PC-3 (cell line): ENCODE measurements around the gene USP15. TPM values are rescaled to one million over a fixed set of nuclear protein-coding genes. Genes with fewer than 3 reads are reported as not detected.

Source experiments
- ATAC-seq: fragments of 200-7000 bp; cut with Tn5 transposase; 2 replicates; pipeline ENCODE4 v1.9.1; 2020; ENCODE audit warnings: mild to moderate bottlenecking, moderate library complexity
- BruUV-seq: library from RNA; stranded (reverse); fragments of 400-500 nt; replicated peaks from 2 replicates; lab custom pipeline; 2021; lab: Mats Ljungman, UMichigan
- CTCF ChIA-PET: fragments of 300-600 bp; sonication (Branson Sonifier 250); formaldehyde crosslinking; loops from one replicate; lab custom pipeline; 2022; ENCODE audit warnings: antibody characterized with exemption; lab: Charles Lee
- POLR2A ChIA-PET: fragments of 300-600 bp; sonication (Branson Sonifier 250); formaldehyde crosslinking; loops from one replicate; lab custom pipeline; 2022; ENCODE audit warnings: antibody characterized with exemption; ENCODE audit not compliant: unreplicated experiment; lab: Charles Lee
- DNase-seq: peaks from one replicate; pipeline ENCODE4 v3.0.0-alpha.2; 2015
- H2AFZ ChIP-seq: fragments of 300-600 bp; sonication (generic); 2 replicates; pipeline ENCODE4 v1.6.0; 2016; ENCODE audit warnings: antibody characterized with exemption, low read length
- H3F3A ChIP-seq: fragments of 300-600 bp; sonication (generic); one replicate; pipeline ENCODE4 v1.6.0; 2017; ENCODE audit warnings: antibody characterized with exemption, low read length, control low read depth, mild to moderate bottlenecking; ENCODE audit not compliant: unreplicated experiment
- H3K27ac ChIP-seq: fragments of 300-600 bp; sonication (generic); 2 replicates; pipeline ENCODE4 v1.5.1; 2016; ENCODE audit warnings: mild to moderate bottlenecking, low read length
- H3K27me3 ChIP-seq: fragments of 300-600 bp; sonication (generic); 2 replicates; pipeline ENCODE4 v1.6.1; 2016; ENCODE audit warnings: low read length, mixed read lengths
- H3K36me3 ChIP-seq: fragments of 300-600 bp; sonication (generic); 2 replicates; pipeline ENCODE4 v1.6.1; 2016; ENCODE audit warnings: low read depth, mixed run types, low read length, mixed read lengths
- H3K4me1 ChIP-seq: fragments of 300-600 bp; sonication (generic); 2 replicates; pipeline ENCODE4 v1.5.1; 2016; ENCODE audit warnings: low read length; ENCODE audit not compliant: insufficient read depth
- H3K4me2 ChIP-seq: fragments of 300-600 bp; sonication (generic); 2 replicates; pipeline ENCODE4 v1.6.0; 2016; ENCODE audit warnings: low read length
- H3K4me3 ChIP-seq: fragments of 300-600 bp; sonication (generic); 2 replicates; pipeline ENCODE4 v1.5.1; 2016; ENCODE audit warnings: mild to moderate bottlenecking, low read length, mixed read lengths
- H3K79me2 ChIP-seq: fragments of 300-600 bp; sonication (generic); 2 replicates; pipeline ENCODE4 v1.6.1; 2017; ENCODE audit warnings: low read length, mixed read lengths
- H3K9ac ChIP-seq: fragments of 300-600 bp; sonication (generic); 2 replicates; pipeline ENCODE4 v1.6.0; 2016; ENCODE audit warnings: mild to moderate bottlenecking, low read length
- H3K9me2 ChIP-seq: fragments of 300-600 bp; sonication (generic); replicated peaks from 2 replicates; pipeline ENCODE4 v1.6.1; 2016; ENCODE audit warnings: mixed run types, low read length, mixed read lengths
- H3K9me3 ChIP-seq: fragments of 300-600 bp; sonication (generic); 2 replicates; pipeline ENCODE4 v1.6.1; 2016; ENCODE audit warnings: low read length, mixed read lengths
- H4K20me1 ChIP-seq: fragments of 300-600 bp; sonication (generic); 2 replicates; pipeline ENCODE4 v1.6.1; 2016; ENCODE audit warnings: low read length, mixed read lengths
- CTCF ChIP-seq: fragments of 300-600 bp; sonication (generic); conservative IDR thresholded peaks from 2 replicates; pipeline ENCODE4 v1.5.1; 2017; ENCODE audit warnings: antibody characterized with exemption, low read depth, mild to moderate bottlenecking, low read length
- EZH2 ChIP-seq: fragments of 300-600 bp; sonication (generic); IDR thresholded peaks from one replicate; pipeline ENCODE4 v1.6.1; 2017; ENCODE audit warnings: antibody characterized with exemption, mild to moderate bottlenecking, low read length; ENCODE audit not compliant: unreplicated experiment
- EZH2phosphoT487 ChIP-seq: fragments of 300-600 bp; sonication (generic); IDR thresholded peaks from 2 replicates; pipeline ENCODE4 v1.6.1; 2018; ENCODE audit warnings: mild to moderate bottlenecking, antibody characterized with exemption, low read length, borderline replicate concordance
- intact Hi-C: fragments of 100-400 bp; cut with micrococcal nuclease; formaldehyde crosslinking; loops from 2 replicates; pipeline ENCODE4 v1.9.0; 2023
- total RNA-seq: library from RNA; depleted of rRNA; stranded (reverse); fragments of >200 nt; gene quantifications from 2 replicates; pipeline ENCODE4 v1.2.3, GENCODE V29; 2014

Gene USP15
- total RNA-seq, 1 experiment from 2014 or later: 46.1 TPM

- H3K79me2 ChIP-seq: peaks cover 45% of the 10 kb centered on the region
- H3K9ac ChIP-seq: peak overlapping the region; percentile 92
- ATAC-seq (peak; percentile 49), DNase-seq (no peak)
- CTCF ChIA-PET: interaction anchor here (0.7 to 0.9 kb wide), 2 partner anchors 174 to 600 kb away, joined by 3 read pairs; no protein-coding TSS in a partner anchor
- H3K27me3 ChIP-seq: no peaks in the 10 kb centered on the region
- peak overlapping the region; percentile 99 for H3K4me3 ChIP-seq
- intact Hi-C loops: no loop called here
- H3K27ac ChIP-seq: peak overlapping the region; percentile 77
- TSS peak; percentile 89 for BruUV-seq
- H3F3A ChIP-seq: no peaks in the 10 kb centered on the region
- peak overlapping the region; percentile 91 for H2AFZ ChIP-seq
- no peaks in the 10 kb centered on the region for H3K36me3 ChIP-seq
- peaks cover 23% of the 10 kb centered on the region for H3K4me1 ChIP-seq
- H3K4me2 ChIP-seq: peak overlapping the region; percentile 83
- peaks cover 28% of the 10 kb centered on the region for H4K20me1 ChIP-seq
- POLR2A ChIA-PET: no interaction called here
- no peak for TF ChIP-seq CTCF
- no peak for TF ChIP-seq EZH2
- no peak for TF ChIP-seq EZH2phosphoT487
- no peaks in the 10 kb centered on the region for H3K9me3 ChIP-seq
- no peaks in the 10 kb centered on the region for H3K9me2 ChIP-seq
These were observed 592 bp upstream of the USP15 start for GRCh38 chr12:62259631-62259992.

- H3K36me3 ChIP-seq: no peaks in the 10 kb centered on the region
- DNase-seq (peak; percentile 44), ATAC-seq (peak; percentile 26)
- peak overlapping the region; percentile 91 for H2AFZ ChIP-seq
- ChIA-PET POLR2A (no interaction called here), CTCF (no interaction called here)
- H3K9me2 ChIP-seq: no peaks in the 10 kb centered on the region
- H3K9me3 ChIP-seq: no peaks in the 10 kb centered on the region
- intact Hi-C loops: loop anchor here (2.0 to 5.0 kb wide), 3 partner anchors 51 to 174 kb away; no protein-coding TSS in a partner anchor
- H4K20me1 ChIP-seq: peaks cover 32% of the 10 kb centered on the region
- H3K4me2 ChIP-seq: peak overlapping the region; percentile 83
- no peak for TF ChIP-seq EZH2
- no peak for TF ChIP-seq CTCF
- TF ChIP-seq EZH2phosphoT487: no peak
- TSS peak; percentile 53 for BruUV-seq
- peak overlapping the region; percentile 99 for H3K4me3 ChIP-seq
- no peaks in the 10 kb centered on the region for H3K27me3 ChIP-seq
- H3K4me1 ChIP-seq: peaks cover 23% of the 10 kb centered on the region
- peak overlapping the region; percentile 77 for H3K27ac ChIP-seq
- peaks cover 59% of the 10 kb centered on the region for H3K79me2 ChIP-seq
- no peaks in the 10 kb centered on the region for H3F3A ChIP-seq
- peak overlapping the region; percentile 92 for H3K9ac ChIP-seq
These were observed 804 bp downstream of the USP15 start for GRCh38 chr12:62260733-62261683.
